GM12878 (cell line): Measurements from ENCODE around the gene RAPGEF3. TPM values are rescaled to one million over a fixed set of nuclear protein-coding genes. Genes with fewer than 3 reads are reported as not detected.

Source experiments
- ATAC-seq: fragments of 200-7000 bp; cut with Tn5 transposase; 3 replicates; pipeline ENCODE4 v1.9.1; 2020; ENCODE audit warnings: mild to moderate bottlenecking, moderate library complexity
- BruUV-seq: library from RNA; stranded (reverse); fragments of 400-500 nt; replicated peaks from 2 replicates; lab custom pipeline; 2021; lab: Mats Ljungman, UMichigan
- CTCF ChIA-PET: fragments of 300-600 bp; sonication (Branson Sonifier 250); formaldehyde crosslinking; extraction: SDS; loops from one replicate; lab custom pipeline; 2021; ENCODE audit warnings: inconsistent platforms; lab: Yijun Ruan, JAX
- POLR2A ChIA-PET: fragments of 350-600 bp; formaldehyde crosslinking; extraction: SDS; loops from one replicate; lab custom pipeline; 2021; ENCODE audit warnings: inconsistent platforms; lab: Charles Lee
- RAD21 ChIA-PET: fragments of 300-600 bp; sonication (Branson Sonifier 250); formaldehyde crosslinking; loops from one replicate; lab custom pipeline; 2023; ENCODE audit warnings: antibody characterized with exemption; ENCODE audit not compliant: unreplicated experiment; lab: Charles Lee
- SMC1A ChIA-PET: fragments of 300-600 bp; sonication (Branson Sonifier 250); formaldehyde crosslinking; loops from one replicate; lab custom pipeline; 2023; ENCODE audit not compliant: unreplicated experiment, uncharacterized antibody; lab: Charles Lee
- DNase-seq: peaks from one replicate; pipeline ENCODE4 v3.0.0-alpha.2; 2011; ENCODE audit warnings: low read depth, low spot score
- FAIRE-seq: peaks from 3 replicates; lab custom pipeline; 2011; peaks lifted over from hg19 to GRCh38; lab: Jason Lieb, UNC
- H2AFZ ChIP-seq: 2 replicates; pipeline ENCODE4 v1.6.0; 2011; ENCODE audit warnings: low read depth, low read length, control low read depth; ENCODE audit not compliant: control insufficient read depth
- H3K27ac ChIP-seq: 2 replicates; pipeline ENCODE4 v1.5.1; 2011; ENCODE audit warnings: control low read depth; ENCODE audit not compliant: control insufficient read depth, insufficient read depth
- H3K27me3 ChIP-seq, 2 experiments: replicated peaks in 1 of 2; 2 replicates each; pipeline versions ENCODE4 v1.6.0 to v1.6.1; 2011; ENCODE audit warnings: low read length in 1 of 2; ENCODE audit not compliant: control insufficient read depth in 2 of 2, insufficient read depth in 2 of 2
- H3K36me3 ChIP-seq, 2 experiments: 2 replicates each; pipeline ENCODE4 v1.5.1; 2011; ENCODE audit warnings: low read length in 1 of 2; ENCODE audit not compliant: control insufficient read depth in 2 of 2, insufficient read depth in 2 of 2
- H3K4me1 ChIP-seq: 2 replicates; pipeline ENCODE4 v1.6.1; 2011; ENCODE audit warnings: mild to moderate bottlenecking, low read length, moderate library complexity, mixed read lengths; ENCODE audit not compliant: control insufficient read depth, insufficient read depth
- H3K4me2 ChIP-seq: 2 replicates; pipeline ENCODE4 v1.6.0; 2011; ENCODE audit warnings: control low read depth; ENCODE audit not compliant: control insufficient read depth, insufficient read depth
- H3K4me3 ChIP-seq: fragments of 200-600 bp; sonication (generic); 2 replicates; pipeline ENCODE4 v1.5.1; 2016
- H3K79me2 ChIP-seq: 2 replicates; pipeline ENCODE4 v1.6.0; 2011; ENCODE audit warnings: low read length; ENCODE audit not compliant: control insufficient read depth, insufficient read depth
- H3K9ac ChIP-seq: 2 replicates; pipeline ENCODE4 v1.8.0; 2011; ENCODE audit warnings: low read length, control low read depth, mixed read lengths; ENCODE audit not compliant: control insufficient read depth, insufficient read depth
- H3K9me3 ChIP-seq: replicated peaks from 3 replicates; pipeline ENCODE4 v1.5.1; 2011; ENCODE audit warnings: mild to moderate bottlenecking, low read length; ENCODE audit not compliant: control insufficient read depth, insufficient read depth
- H4K20me1 ChIP-seq: 2 replicates; pipeline ENCODE4 v1.6.0; 2011; ENCODE audit not compliant: control insufficient read depth, insufficient read depth
- IKZF2 ChIP-seq, 2 experiments: fragments of 450-650 bp; IDR thresholded peaks; 2 replicates each; pipeline ENCODE4 v1.6.1; 2017; ENCODE audit warnings: mild to moderate bottlenecking in 2 of 2, moderate library complexity in 2 of 2
- MEF2A ChIP-seq: IDR thresholded peaks from 2 replicates; pipeline ENCODE4 v1.6.1; 2011; ENCODE audit warnings: low read depth, mild to moderate bottlenecking, low read length, moderate library complexity; ENCODE audit not compliant: insufficient read depth
- NR2F1 ChIP-seq: fragments of 450-650 bp; conservative IDR thresholded peaks from 2 replicates; pipeline ENCODE4 v1.6.1; 2017; ENCODE audit warnings: mild to moderate bottlenecking
- POU2F2 ChIP-seq: IDR thresholded peaks from 3 replicates; pipeline ENCODE4 v1.6.1; 2011; ENCODE audit warnings: low read depth, mild to moderate bottlenecking, low read length, borderline replicate concordance
- SKIL ChIP-seq: fragments of 450-650 bp; IDR thresholded peaks from 2 replicates; pipeline ENCODE4 v1.6.1; 2017; ENCODE audit warnings: mild to moderate bottlenecking, low read depth, inconsistent platforms; ENCODE audit not compliant: poor library complexity, severe bottlenecking
- WGBS: methylation state at CpG from one replicate; pipeline ENCODE4 v1.1.6; 2016; ENCODE audit warnings: low lambda C conversion rate; ENCODE audit not compliant: insufficient replicate concordance, insufficient coverage; ENCODE audit errors: missing lambda C conversion rate; 5-methylcytosine and 5-hydroxymethylcytosine counted together
- in situ Hi-C: fragments of 300-500 bp; cut with MboI; formaldehyde crosslinking; loops from 9 replicates; pipeline ENCODE4 v1.14.3; 2018; ENCODE audit warnings: mixed read lengths
- intact Hi-C: fragments of 100-400 bp; cut with micrococcal nuclease; formaldehyde crosslinking; loops from one replicate; pipeline ENCODE4 v1.14.2; 2022; ENCODE audit not compliant: unreplicated experiment
- polyA plus RNA-seq, 11 experiments: library from polyadenylated mRNA; depleted of rRNA in 4 of 11; unstranded in 6 of 11; stranded (reverse) in 5 of 11; fragments of >200 nt; fragmentation: Nextera tagmentation in 4 of 11; fragmentation: Illumina TruSeq in 1 of 11; extraction: Ambion mirVana in 4 of 11; extraction: Trizol in 1 of 11; gene quantifications; 1 replicate in 1 of 11; 2 replicates in 10 of 11; pipeline versions ENCODE4 v1.2.1 to v1.2.3, GENCODE V29; 2011 to 2016; ENCODE audit warnings: inconsistent platforms in 2 of 11, missing spikeins in 2 of 11, low read depth in 1 of 11
- total RNA-seq, 4 experiments: library from RNA; depleted of rRNA in 3 of 4; stranded (reverse); fragments of >200 nt in 3 of 4; fragmentation: Illumina TruSeq in 1 of 4; extraction: Trizol in 1 of 4; gene quantifications; 2 replicates each; pipeline versions ENCODE4 v1.2.1 to v1.2.3, GENCODE V29; 2013 to 2021

Gene RAPGEF3
- total and polyA plus RNA-seq, 10 of the 15 experiments (the other 5 are each of a cell fraction or from before 2014, with no cell fraction given) = 0.02 to 0.92 (median 0.31) TPM; not detected in 2

GRCh38 chr12:47762850-47763465 lies 4.3 kb upstream of the RAPGEF3 start:
- H3K4me1 ChIP-seq = peaks cover 6% of the 10 kb centered on the region; the same call in 1 of the 2 replicates
- 37% methylated on average over 3 of the region's 3 CpGs for WGBS
- H3K36me3 ChIP-seq = no peaks in the 10 kb centered on the region
- ChIA-PET POLR2A (interaction anchor here (0.9 kb wide), 1 partner anchor 41 kb away, joined by 3 read pairs; no protein-coding TSS in a partner anchor), SMC1A (interaction anchor here (0.6 to 12.2 kb wide), 6 partner anchors 8 to 57 kb away, joined by 3 to 277 read pairs (median 4); partner anchors contain the start of gene RPAP3), RAD21 (interaction anchor here (1.2 to 12.6 kb wide), 4 partner anchors 20 to 75 kb away, joined by 3 to 237 read pairs (median 8); no protein-coding TSS in a partner anchor), CTCF (interaction anchor here (0.9 to 14.5 kb wide), 7 partner anchors 10 to 111 kb away, joined by 3 to 507 read pairs (median 3); partner anchors contain the start of gene SLC48A1)
- DNase-seq (no peak), ATAC-seq (no peak), FAIRE-seq (no peak)
- no peak overlapping the region for H2AFZ ChIP-seq
- H4K20me1 ChIP-seq = no peaks in the 10 kb centered on the region
- TF ChIP-seq POU2F2 = no peak
- no peak for TF ChIP-seq MEF2A
- no peak for TF ChIP-seq NR2F1
- no peak for TF ChIP-seq IKZF2 (IDR thresholded peaks at IDR 0.05)
- no peak for TF ChIP-seq SKIL
- in situ Hi-C loops (no loop called here), intact Hi-C loops (no loop called here)
- BruUV-seq = no TSS peak
- no peak overlapping the region for H3K9ac ChIP-seq
- H3K79me2 ChIP-seq = no peaks in the 10 kb centered on the region
- H3K4me2 ChIP-seq = no peak overlapping the region
- H3K9me3 ChIP-seq = no peaks in the 10 kb centered on the region
- H3K27me3 ChIP-seq = no peaks in the 10 kb centered on the region
- H3K27ac ChIP-seq = no peak overlapping the region
- no peak overlapping the region for H3K4me3 ChIP-seq
